Cerebellar cortex (tissue), 1 donor: ENCODE data around the gene NR6A1.

Source experiments
- DNase-seq: peaks from one replicate; pipeline ENCODE4 v3.0.0-alpha.2; 2015; ENCODE audit warnings: low spot score

The NR6A1 gene

DNA sequence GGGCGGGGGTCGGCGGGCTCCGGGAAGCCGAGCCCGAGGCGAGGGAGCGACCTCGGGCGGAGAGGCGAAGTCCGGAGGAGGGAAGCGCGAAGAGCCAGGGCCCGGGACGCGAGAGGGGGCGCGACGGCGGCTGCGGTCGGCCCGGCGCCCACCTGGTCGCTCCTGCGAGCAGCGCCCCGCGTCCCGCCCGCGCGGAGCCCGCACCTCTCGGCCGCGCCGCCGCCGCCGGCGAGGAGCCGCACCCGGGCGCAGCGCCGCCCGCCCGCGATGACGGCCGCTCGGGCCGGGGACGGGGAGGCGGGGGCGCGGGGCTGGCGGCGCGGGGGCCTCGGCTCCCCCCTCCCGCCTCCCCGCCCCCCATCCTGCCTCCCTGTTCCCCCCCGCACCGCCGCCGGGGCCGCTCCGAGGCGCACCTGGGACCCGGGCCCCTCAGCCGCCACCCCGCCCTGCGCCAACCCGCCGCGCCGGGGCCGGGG lies 266.5 kb downstream of the NR6A1 start:
- no peak for DNase-seq

DNA sequence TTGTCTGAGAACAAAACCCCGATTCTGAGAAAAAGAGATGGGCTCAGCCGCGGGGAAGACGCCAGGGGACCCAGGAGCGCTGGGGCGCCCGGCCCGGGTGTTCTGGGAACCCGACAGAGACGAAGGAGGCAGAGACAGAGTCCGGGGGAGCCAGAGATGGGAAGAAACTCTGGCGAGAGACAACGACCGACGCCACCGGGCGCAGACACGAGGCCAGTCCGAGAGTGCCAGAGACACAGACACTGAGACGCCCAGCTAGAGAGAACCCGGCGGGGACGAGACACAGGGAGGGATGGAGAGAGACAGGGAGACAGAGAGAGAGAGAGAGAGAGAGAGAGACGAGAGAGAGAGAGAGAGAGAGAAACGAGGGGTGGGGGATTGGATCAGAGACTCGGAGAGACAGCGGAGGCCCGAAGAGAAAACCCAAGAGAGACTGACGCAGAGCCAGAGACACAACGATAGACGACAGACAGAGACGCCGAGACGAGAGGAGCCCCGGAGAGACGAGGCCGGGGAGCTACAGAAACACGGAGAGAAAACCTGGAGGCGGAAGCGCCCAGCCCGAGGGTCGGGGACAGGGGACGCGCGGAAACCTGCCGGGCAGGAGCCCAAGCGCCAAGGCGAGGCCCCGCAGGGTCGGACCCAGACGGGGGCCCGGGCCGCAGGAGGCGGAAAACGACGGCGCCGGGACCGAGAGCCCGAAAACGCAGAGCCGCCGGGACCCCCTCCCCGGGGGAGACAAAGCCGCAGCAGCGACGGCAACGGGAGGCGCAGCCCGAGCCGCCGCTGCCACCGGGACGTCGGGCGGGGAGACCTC lies 267.2 kb downstream of the NR6A1 start:
- DNase-seq = no peak

DNA sequence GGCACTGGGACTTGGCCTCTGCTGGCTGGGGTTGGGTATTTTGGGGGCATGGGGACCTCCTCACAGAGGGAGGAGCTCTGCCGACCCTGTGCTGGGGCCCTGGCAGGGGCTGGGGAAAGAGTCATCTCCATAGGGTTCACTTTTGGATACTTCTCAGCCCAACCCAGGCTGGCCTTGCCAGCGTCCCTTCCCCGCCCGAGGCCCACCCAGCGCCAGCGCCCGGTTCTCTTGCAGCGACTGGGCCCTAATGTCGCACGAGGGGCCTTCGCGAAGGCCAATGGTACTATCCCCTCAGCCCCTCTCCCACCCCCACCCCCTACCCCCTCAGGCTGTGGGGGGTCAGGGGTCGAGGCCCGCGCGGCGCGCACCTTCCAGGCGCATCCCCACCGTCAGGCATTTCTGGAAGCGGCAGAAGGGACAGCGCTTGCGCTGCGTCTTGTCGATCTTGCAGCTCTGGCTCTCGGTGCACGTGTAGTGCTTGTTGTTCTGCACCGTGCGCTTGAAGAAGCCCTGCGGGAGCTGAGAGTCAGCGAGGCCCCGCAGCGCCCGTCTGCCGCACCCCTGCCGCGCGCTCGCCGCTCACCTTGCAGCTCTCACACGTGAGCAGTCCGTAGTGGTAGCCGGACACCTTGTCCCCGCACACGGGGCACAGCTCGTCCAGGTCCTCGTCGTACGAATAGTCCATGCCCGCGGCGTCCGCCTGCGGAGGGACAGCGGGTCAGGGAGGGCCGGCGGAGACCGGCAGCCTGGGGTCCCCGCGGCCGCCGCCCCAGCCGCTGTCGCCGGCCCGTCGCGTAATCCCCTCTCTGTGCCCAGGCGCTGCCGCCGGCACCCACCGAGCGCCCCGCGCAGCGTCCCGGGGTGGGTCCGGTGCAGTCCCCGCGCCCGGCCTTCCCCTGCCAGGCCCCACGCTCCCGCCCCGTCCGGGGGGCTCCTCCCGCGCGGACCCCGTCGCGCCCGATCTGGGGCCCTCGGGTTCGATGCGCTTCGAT lies 268.1 kb downstream of the NR6A1 start:
- no peak for DNase-seq

DNA sequence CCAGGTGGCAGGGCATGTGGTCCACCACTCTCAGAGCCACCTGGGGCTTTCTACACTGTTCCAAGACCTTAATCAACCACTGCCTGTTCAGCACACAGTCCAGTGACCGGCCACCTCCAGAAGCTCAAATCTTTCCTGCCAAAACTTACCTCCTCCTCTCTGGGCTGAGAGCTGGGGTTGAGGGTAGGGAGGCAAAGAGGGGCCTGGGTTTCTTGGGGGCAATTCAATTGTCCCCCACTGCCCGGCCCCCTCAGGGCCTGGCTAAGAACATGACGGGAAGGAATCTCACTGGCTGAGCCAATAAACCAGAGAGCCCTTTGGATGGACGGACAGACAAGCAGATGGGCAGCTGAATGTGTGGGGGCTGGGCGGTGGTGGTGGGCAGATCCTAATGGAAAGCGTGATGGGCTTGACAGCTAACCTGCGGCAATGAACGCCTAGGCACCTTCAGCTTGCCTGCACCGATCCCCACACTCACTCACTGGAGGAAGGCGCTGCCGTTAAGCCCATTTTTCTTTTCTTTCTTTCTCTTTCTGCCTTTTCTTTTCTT lies 269.3 kb downstream of the NR6A1 start:
- no peak for DNase-seq

DNA sequence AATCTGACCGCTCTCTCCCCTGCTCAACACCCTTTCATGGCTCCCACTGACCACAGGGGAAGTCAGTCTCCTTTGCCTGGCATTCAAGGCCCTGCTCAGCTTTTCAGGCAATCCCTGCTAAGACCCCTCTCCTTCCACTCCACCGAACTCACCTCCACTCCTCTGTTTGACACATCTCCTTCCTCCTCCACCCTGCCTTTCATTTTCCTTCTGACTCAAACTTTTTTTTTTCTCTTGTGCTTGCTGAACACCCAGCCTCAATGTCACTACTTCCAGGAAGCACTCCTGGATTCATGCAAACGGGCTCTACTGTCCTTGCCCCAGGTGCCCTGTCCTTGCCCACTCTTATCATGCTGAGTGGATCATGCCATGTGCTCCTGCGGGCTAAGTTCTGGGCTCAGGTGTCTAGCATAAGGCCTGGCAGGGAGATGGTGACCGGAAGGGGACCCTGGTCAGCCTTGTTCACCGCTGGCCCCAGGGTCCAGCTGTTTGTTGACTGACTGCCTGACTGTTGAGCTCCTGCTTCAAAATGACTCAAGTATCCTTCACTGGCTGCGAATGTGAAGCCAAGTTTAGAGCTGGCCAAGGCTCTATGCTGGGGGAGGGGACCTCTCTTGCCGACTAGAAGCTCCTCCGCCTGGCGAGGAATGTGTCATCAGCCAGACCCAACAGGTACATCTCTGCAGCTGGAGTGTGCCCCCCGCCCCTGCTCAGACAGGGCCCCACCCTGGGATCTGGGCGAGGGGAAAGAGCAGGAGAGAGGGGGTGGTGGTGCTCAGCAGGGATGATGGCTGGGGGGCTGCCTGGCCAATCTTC lies 270.1 kb downstream of the NR6A1 start:
- no peak for DNase-seq

DNA sequence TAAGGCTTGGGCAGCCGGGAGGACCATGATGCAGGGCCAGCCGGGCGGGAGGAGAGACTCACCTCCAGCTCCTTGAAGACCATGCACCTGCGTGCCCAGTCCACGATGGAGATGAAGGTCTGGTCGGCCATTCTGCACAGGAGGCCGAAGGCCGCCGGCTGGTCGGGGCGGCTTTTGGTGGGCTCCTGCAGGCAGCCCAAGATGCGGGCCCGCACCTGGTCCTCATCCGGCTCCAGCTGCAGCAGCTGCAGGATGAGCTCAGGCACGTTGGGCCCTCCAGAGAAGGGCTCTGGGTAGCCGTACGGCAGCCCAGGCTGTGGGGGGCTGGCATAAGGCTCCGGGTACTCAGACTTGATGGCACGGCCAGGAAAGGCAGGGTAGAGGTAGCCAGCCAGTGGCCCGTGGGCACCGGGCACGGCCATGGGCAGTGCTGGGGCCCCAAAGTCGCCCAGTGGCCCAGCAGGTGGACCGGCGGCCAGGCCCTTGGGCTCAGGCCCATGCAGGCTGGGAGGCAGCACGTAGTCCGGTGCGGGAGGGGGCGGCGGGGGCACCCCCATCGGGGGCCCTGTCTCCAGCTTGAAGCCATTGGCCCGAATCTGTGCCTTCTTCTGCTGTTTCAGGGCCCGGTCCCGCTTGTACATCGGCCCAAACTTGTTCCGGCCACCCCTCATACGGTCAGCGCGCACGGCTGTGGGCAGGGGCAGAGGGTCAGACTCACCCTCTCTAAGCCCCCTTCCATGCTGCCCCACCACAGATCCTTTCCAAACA lies 270.9 kb downstream of the NR6A1 start:
- DNase-seq = no peak

DNA sequence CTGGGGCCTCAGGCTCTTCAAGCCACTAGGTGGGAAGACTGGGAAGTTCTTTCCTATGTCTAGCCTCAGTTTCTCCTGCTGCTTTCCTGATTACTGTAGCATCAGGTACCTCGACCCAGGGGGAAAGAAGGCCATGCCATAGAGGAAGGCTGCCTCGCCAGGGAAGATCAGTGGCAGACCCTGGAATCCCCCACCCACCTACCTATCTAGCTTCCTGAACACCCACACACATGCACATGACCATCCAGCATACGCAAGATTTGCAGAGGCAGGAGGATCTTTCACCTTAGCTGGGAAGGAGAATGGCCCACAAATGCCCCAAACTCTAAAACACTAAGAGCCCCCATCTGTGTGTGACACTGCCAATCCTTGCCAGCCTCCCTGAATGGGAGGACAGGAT lies 271.9 kb downstream of the NR6A1 start:
- DNase-seq = no peak

DNA sequence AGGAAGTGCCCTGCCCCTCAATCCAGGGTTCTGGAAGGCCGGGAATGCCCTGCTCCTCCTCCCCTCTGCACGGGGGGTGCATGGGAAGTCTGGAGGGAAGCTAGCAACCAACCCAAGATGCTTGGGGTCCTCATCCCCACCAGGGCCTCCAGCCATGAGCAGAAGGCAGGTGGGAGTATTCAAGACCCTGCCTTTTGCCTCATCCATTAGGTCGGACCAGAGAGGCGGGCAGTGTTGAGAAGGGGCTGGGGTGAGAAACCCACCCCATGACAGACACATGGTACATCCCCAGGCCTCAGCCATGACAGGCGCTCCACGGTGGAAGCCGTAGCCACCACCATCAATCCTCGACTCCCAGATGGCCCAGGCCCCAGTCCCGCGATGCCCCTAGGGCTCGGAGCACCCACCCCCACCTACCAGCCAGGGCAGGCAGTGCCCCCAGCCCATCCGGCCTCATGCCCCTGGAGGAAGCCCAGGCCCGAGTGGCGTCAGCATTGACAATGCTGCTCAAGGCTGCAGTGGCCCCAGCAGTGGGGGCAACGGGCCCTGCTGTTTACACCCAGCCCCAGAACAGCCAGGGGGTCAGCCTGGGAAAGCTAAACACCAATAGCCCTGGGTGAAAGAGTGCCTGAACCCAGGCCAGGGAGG lies 272.5 kb downstream of the NR6A1 start:
- DNase-seq = no peak

DNA sequence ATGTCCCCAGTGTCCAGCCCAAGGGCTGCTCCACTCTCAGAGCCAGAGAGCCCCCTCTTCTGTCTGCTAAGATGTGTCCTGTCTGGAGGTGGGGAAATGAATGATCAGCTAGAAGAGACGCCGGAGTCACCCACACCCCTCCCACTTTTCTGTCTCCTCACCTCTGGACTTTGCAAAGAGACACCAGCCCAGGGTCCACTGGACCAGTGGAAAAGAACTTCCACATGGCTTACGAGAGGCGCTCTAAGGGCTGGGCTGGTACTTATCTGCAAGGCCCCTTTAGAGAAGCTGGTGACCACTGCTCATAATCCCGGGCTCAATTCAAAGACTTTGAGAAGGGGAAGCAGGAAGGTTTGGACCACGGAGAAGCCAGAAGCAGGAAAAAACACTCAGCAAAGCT lies 273.1 kb downstream of the NR6A1 start:
- DNase-seq = no peak

DNA sequence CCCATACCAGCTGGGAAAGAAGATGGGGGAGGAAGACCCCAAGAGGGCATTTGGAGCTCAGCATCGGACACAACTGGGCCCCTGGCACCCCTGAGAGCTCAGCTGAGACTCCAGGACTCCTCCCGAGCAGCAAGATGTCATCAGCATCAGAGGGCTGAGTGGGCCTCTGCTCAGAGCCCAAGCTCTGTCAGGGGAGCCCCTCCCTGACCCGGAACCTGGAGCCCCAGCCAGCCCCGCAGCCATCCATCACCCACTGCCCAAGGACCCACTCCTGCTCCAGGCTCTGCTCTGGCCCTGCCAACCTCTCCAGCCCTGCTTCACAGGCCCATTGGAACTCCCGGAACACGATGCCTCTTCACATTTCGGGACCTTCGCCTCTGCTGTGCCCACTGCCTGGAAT lies 273.7 kb downstream of the NR6A1 start:
- no peak for DNase-seq

DNA sequence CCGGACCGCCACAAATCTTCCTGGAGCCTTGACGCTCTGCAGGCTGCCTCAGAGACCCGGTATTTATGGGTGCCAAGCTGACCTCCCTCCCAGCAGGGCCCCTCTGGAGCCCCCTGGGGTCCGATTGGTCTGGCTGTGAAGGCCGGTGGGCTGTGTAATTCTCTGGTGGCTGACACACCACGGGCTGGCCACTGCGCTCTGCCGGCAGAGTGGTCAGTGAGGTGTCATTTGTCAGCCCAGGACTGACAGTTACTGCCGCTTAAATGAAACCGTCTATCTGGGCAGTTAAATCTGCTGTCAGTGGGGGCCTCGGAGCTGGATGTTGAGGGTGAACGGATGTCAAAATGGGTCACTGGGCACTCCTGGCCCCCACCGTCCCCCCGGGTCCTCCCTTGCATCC lies 274.6 kb downstream of the NR6A1 start:
- no peak for DNase-seq

DNA sequence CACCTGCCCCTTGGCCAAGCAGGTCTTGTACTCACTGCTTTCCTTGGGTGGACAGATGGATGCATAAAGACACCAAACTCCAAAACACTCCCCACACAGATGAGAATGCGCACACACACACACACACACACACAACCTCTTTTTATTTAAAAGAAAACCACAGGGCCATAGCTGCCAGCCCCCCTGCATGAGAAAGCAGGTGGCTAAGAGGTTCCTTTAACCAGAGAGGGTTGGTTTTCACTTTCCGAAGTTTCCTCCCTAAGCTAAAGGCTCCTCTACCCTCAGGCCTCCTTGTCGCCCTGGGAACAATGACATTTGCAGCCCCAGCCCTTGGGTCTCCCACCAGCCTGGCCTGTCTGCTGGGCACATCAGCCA lies 275.0 kb downstream of the NR6A1 start:
- DNase-seq = no peak

DNA sequence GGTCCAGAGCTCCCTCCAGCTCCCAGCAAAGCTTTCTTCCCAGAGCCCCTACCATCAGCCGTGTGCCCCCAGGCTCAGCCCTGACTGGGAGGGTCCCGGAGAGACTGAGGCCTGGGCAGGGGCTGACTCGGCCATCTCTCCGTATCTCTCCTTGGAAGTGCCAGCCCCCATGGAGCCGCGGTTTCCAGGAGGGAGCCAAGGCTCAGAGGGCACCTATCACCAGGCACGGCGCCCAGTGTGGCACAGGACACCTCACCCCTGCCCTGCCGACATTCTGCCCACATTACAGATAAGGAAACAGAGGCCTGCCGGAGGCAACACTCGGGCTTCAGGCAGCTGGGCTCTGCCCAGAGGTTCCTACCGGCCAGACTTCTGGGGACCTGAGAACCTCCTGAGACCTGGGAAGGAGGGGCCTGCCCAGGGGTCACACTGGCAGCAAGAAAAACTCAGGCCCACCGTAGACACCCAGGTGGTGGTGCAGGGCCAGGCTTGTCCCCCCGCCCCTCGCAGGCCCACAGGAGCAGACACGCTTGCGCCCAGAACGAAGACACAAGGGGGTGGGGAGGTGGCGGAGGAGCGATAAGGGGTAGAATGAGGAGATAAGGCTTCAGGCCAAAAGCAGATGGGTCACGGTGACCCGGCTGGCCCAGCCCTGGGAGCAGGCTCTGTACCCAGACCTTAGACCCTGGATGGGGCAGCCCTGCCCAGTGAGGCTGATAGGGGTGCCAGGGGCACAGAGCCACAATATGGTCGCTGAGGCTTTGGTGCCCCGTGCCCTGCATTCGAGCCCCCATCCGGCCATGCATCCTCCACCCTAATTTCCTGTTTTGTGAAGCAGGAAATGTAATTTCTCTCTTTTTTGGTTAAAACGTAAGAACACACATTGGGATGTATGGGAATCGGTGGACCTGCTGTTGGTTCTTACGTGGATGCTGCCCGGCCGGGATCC lies 275.7 kb downstream of the NR6A1 start:
- DNase-seq = no peak

DNA sequence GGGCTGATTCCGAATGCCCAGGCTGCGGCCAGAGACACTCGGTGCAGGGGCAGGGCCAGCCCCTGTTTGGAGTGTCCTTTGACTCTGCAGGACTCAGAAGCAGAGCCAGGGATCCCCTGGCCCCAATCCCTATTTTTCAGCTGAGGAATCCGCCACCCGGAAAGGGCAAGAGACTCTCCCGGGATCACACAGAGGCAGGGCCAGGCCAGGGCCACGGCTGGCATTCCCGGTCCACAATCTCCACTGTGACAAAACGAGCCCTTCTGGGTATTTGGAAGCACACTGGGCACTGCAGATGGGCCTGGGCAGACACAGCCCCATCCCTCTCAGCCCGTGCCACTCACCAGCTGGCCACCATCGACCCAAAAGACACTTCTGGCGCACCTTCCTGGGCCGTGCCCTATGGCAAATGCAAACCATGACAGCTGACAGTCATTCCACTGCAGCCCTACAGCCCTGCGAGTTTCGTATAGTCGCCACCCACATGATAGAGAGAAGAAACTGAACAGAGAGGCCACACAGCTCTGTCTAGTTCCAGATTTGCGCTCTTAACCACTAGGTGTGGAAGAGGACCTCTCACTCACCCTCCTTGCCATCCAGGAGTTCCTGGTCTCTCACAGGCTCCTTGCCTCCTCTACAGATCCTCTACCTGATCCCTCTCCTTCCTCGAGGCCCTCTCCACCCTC lies 277.2 kb downstream of the NR6A1 start:
- no peak for DNase-seq

DNA sequence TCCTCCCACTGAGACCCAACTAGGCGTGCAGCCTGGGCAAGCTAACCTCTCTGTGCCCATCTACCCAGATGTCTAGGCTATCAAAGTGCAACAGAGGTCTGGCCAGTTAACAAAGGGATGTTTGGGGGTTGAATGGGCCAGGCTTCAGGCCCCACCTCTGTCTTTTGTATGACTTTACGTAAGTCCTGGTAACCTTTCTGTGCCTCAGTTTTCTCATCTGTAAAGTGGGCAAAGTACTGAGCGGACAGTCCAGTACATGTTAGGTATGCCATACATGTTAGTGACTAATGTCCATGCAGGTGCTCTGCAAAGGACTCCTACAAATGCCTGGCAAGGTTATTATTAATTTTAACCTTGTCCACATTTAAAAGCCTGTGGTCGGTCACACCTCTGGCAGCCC lies 277.9 kb downstream of the NR6A1 start:
- no peak for DNase-seq

DNA sequence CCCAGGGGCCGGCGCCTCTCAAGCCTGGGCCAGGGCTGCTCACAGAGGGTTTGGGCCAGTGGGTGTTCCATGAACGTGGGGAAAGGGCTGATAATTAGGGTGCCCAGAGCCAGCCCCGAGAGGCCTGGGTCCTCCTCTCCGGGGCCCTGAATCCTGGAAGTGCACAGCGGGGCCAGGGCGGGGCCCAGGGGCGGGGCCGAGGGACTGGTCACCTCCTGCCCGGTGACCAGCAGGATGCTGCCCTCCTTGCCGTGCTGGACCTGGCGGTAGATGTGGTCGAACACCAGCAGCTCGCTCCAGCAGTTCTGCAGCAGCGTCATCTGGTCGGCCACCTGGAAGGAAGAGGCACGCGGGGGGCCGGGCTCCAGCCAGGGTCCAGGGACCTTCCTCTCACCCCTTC lies 278.3 kb downstream of the NR6A1 start:
- no peak for DNase-seq

DNA sequence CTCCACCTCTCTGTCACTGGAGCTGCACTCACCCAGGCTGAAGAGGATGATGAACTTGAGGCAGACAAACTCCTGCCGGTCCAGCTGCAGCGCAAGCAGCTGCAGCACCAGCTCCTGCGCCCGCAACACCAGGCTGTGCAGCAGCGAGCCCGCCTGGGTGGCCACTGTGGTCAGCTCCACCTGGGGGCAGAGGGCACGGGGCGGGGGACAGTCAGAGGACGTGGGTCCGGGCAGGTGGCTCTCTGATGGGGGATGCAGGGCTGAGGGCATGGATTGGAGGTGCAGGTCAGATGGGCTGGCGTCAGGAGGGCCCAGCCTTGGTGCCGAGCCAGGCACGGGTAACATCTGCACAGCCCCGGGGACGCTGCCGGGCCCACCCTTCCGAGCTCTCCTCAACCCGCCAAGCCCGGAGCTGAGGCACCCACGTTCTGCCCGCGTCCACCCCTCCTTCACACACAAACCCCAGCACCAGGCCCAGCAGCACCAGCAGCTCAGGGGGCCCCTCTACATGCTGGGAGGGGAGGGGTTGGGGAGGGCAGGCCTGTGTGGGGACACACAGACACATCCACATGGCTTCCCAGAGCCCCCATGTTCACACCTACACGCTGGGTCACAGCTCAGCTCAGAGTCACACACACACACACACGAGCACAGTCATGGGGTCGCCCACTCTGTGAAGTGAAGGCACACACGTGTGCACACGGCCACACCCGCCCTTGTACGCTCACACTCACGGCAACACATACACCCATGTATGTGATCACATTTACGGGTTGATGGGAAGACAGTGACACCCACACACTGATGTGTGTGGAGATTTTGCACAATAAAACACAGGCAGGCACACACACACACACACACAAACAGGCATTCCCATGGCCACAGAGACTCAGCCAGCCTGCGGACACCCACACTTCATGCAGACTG lies 279.8 kb downstream of the NR6A1 start:
- no peak for DNase-seq

DNA sequence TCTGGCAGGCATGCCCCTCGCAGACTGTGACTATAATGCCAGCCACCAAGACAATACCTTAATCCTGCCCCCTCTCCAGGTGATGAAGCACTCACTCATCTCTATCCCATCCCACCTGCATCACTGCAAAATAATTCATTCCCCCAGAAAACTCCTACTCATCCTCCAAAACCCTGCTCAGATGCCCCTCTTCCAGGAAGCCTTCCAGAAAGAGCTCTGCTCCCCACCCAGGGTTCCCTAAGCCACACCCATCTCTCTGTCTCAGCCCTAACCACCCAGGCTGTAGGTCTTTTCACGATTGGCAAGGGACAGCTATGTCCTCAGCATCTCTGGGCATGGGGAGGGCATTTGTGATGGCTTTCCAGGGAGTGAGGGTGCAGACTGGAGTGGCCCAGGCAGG lies 281.1 kb downstream of the NR6A1 start:
- DNase-seq = no peak
